GM12878 (cell line): ENCODE measurements around the gene ZG16. TPM values are rescaled to one million over a fixed set of nuclear protein-coding genes. Genes with fewer than 3 reads are reported as not detected.

Experiments
- BHLHE40 ChIP-seq, 2 experiments: fragments of 450-650 bp in 1 of 2; IDR thresholded peaks; 2 replicates each; pipeline ENCODE4 v1.6.1; 2011 to 2017; ENCODE audit warnings: low read depth in 2 of 2, borderline replicate concordance in 1 of 2, improper control_type of control experiment in 1 of 2, low read length in 1 of 2, mild to moderate bottlenecking in 1 of 2
- BRCA1 ChIP-seq: IDR thresholded peaks from 2 replicates; pipeline ENCODE4 v1.6.1; 2011; ENCODE audit warnings: low read depth, low read length, improper control_type of control experiment
- EP300 ChIP-seq, 2 experiments: fragments of 150-350 bp in 1 of 2; IDR thresholded peaks; 2 replicates each; pipeline ENCODE4 v1.6.1; 2011 to 2012; ENCODE audit warnings: low read depth in 2 of 2, low read length in 2 of 2, borderline replicate concordance in 1 of 2, improper control_type of control experiment in 1 of 2, inconsistent platforms in 1 of 2; ENCODE audit not compliant: control insufficient read depth in 1 of 2
- NBN ChIP-seq: fragments of 450-650 bp; IDR thresholded peaks from 2 replicates; pipeline ENCODE4 v1.6.1; 2016
- NFXL1 ChIP-seq: fragments of 450-650 bp; IDR thresholded peaks from 2 replicates; pipeline ENCODE4 v1.6.1; 2017; ENCODE audit warnings: antibody characterized with exemption, mild to moderate bottlenecking, borderline replicate concordance
- NRF1 ChIP-seq: conservative IDR thresholded peaks from 2 replicates; pipeline ENCODE4 v1.6.1; 2011; ENCODE audit warnings: mild to moderate bottlenecking, low read depth, low read length, improper control_type of control experiment
- POU2F2 ChIP-seq: IDR thresholded peaks from 3 replicates; pipeline ENCODE4 v1.6.1; 2011; ENCODE audit warnings: low read depth, mild to moderate bottlenecking, low read length, borderline replicate concordance
- RAD21 ChIP-seq: IDR thresholded peaks from 2 replicates; pipeline ENCODE4 v1.6.1; 2011; ENCODE audit warnings: mild to moderate bottlenecking, low read depth, low read length, moderate library complexity; ENCODE audit not compliant: insufficient read depth
- RB1 ChIP-seq: fragments of 450-650 bp; formaldehyde crosslinking; IDR thresholded peaks from 2 replicates; pipeline ENCODE4 v1.6.1; 2017; ENCODE audit warnings: mild to moderate bottlenecking, borderline replicate concordance
- SMC3 ChIP-seq: IDR thresholded peaks from 2 replicates; pipeline ENCODE4 v1.6.1; 2011; ENCODE audit warnings: low read length, improper control_type of control experiment, borderline replicate concordance
- SREBF1 ChIP-seq: IDR thresholded peaks from 2 replicates; pipeline ENCODE4 v1.6.1; 2012; ENCODE audit warnings: mild to moderate bottlenecking, low read length
- STAT3 ChIP-seq: IDR thresholded peaks from 2 replicates; pipeline ENCODE4 v1.6.1; 2011; ENCODE audit warnings: low read depth, low read length, improper control_type of control experiment
- ZNF217 ChIP-seq: fragments of 450-650 bp; IDR thresholded peaks from 2 replicates; pipeline ENCODE4 v1.6.1; 2017; ENCODE audit warnings: antibody characterized with exemption, mild to moderate bottlenecking
- polyA plus RNA-seq, 11 experiments: library from polyadenylated mRNA; depleted of rRNA in 4 of 11; unstranded in 6 of 11; stranded (reverse) in 5 of 11; fragments of >200 nt; fragmentation: Nextera tagmentation in 4 of 11; fragmentation: Illumina TruSeq in 1 of 11; extraction: Ambion mirVana in 4 of 11; extraction: Trizol in 1 of 11; gene quantifications; 1 replicate in 1 of 11; 2 replicates in 10 of 11; pipeline versions ENCODE4 v1.2.1 to v1.2.3, GENCODE V29; 2011 to 2016; ENCODE audit warnings: inconsistent platforms in 2 of 11, missing spikeins in 2 of 11, low read depth in 1 of 11
- total RNA-seq, 4 experiments: library from RNA; depleted of rRNA in 3 of 4; stranded (reverse); fragments of >200 nt in 3 of 4; fragmentation: Illumina TruSeq in 1 of 4; extraction: Trizol in 1 of 4; gene quantifications; 2 replicates each; pipeline versions ENCODE4 v1.2.1 to v1.2.3, GENCODE V29; 2013 to 2021
- TF ChIP-seq, protein P1 (sequence below): fragments of 450-650 bp; IDR thresholded peaks from 2 replicates; pipeline ENCODE4 v1.6.1; 2017; ENCODE audit warnings: mild to moderate bottlenecking, low read depth, inconsistent platforms; ENCODE audit not compliant: poor library complexity, severe bottlenecking
- TF ChIP-seq, protein P2 (sequence below): fragments of 450-650 bp; IDR thresholded peaks from 2 replicates; pipeline ENCODE4 v1.6.1; 2017; ENCODE audit warnings: mild to moderate bottlenecking, moderate library complexity
- TF ChIP-seq, protein P3 (sequence below): fragments of 450-650 bp; IDR thresholded peaks from 2 replicates; pipeline ENCODE4 v1.6.1; 2016; ENCODE audit warnings: mild to moderate bottlenecking, moderate library complexity, borderline replicate concordance
- TF ChIP-seq, protein P4 (sequence below): fragments of 450-650 bp; conservative IDR thresholded peaks from 2 replicates; pipeline ENCODE4 v1.6.1; 2017; ENCODE audit warnings: mild to moderate bottlenecking, moderate library complexity

The ZG16 gene
- total and polyA plus RNA-seq, 10 of the 15 experiments (the other 5 are each of a cell fraction or from before 2014, with no cell fraction given), result not detected

DNA sequence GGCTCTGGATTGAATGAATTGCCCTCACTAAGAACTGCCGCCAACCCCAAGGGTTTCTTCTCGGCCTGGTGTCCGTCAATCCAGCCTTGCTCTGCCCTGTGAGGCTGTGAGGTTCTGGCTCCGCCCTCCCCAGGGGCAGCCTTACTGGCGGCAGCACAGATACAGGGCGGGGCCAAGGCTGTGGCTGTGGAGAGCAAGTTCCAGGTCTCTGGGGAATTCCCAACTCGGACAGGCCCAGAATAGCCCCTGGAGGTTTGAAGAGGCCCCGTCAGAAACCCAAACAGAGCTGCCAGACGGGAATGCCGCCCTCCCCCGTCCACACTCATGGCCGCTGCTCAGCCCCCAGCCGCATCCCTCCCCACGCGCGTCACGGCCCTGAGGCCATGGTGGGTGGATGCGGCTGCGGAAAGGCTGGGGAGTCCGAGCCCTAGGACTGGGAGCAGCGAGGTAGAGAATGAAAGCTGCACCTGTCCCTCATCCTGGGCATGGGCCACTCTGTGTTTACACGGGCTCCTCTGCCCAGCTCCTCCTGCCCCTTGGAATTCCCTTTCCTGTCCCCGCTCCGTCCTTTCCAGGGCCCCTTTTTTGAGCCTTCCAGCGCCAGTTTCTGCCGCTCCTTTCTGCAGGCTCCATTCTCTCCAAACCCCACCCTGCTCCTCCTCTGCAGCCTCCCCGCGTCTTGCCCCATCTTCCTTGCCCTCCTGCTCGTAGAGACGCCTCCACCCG lies 33.3 kb downstream of the ZG16 start (continued):
- TF ChIP-seq, protein P1, sequence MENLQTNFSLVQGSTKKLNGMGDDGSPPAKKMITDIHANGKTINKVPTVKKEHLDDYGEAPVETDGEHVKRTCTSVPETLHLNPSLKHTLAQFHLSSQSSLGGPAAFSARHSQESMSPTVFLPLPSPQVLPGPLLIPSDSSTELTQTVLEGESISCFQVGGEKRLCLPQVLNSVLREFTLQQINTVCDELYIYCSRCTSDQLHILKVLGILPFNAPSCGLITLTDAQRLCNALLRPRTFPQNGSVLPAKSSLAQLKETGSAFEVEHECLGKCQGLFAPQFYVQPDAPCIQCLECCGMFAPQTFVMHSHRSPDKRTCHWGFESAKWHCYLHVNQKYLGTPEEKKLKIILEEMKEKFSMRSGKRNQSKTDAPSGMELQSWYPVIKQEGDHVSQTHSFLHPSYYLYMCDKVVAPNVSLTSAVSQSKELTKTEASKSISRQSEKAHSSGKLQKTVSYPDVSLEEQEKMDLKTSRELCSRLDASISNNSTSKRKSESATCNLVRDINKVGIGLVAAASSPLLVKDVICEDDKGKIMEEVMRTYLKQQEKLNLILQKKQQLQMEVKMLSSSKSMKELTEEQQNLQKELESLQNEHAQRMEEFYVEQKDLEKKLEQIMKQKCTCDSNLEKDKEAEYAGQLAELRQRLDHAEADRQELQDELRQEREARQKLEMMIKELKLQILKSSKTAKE, result peak; percentile 53
- TF ChIP-seq EP300 (IDR thresholded peaks at IDR 0.05; ENCODE audit: borderline replicate concordance in 1 of 2, control insufficient read depth in 1 of 2, low read depth in 2 of 2, low read length in 2 of 2), result no peak
- TF ChIP-seq, protein P2, sequence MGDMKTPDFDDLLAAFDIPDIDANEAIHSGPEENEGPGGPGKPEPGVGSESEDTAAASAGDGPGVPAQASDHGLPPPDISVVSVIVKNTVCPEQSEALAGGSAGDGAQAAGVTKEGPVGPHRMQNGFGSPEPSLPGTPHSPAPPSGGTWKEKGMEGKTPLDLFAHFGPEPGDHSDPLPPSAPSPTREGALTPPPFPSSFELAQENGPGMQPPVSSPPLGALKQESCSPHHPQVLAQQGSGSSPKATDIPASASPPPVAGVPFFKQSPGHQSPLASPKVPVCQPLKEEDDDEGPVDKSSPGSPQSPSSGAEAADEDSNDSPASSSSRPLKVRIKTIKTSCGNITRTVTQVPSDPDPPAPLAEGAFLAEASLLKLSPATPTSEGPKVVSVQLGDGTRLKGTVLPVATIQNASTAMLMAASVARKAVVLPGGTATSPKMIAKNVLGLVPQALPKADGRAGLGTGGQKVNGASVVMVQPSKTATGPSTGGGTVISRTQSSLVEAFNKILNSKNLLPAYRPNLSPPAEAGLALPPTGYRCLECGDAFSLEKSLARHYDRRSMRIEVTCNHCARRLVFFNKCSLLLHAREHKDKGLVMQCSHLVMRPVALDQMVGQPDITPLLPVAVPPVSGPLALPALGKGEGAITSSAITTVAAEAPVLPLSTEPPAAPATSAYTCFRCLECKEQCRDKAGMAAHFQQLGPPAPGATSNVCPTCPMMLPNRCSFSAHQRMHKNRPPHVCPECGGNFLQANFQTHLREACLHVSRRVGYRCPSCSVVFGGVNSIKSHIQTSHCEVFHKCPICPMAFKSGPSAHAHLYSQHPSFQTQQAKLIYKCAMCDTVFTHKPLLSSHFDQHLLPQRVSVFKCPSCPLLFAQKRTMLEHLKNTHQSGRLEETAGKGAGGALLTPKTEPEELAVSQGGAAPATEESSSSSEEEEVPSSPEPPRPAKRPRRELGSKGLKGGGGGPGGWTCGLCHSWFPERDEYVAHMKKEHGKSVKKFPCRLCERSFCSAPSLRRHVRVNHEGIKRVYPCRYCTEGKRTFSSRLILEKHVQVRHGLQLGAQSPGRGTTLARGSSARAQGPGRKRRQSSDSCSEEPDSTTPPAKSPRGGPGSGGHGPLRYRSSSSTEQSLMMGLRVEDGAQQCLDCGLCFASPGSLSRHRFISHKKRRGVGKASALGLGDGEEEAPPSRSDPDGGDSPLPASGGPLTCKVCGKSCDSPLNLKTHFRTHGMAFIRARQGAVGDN, result no peak
- no peak for TF ChIP-seq SREBF1
- TF ChIP-seq, protein P3, sequence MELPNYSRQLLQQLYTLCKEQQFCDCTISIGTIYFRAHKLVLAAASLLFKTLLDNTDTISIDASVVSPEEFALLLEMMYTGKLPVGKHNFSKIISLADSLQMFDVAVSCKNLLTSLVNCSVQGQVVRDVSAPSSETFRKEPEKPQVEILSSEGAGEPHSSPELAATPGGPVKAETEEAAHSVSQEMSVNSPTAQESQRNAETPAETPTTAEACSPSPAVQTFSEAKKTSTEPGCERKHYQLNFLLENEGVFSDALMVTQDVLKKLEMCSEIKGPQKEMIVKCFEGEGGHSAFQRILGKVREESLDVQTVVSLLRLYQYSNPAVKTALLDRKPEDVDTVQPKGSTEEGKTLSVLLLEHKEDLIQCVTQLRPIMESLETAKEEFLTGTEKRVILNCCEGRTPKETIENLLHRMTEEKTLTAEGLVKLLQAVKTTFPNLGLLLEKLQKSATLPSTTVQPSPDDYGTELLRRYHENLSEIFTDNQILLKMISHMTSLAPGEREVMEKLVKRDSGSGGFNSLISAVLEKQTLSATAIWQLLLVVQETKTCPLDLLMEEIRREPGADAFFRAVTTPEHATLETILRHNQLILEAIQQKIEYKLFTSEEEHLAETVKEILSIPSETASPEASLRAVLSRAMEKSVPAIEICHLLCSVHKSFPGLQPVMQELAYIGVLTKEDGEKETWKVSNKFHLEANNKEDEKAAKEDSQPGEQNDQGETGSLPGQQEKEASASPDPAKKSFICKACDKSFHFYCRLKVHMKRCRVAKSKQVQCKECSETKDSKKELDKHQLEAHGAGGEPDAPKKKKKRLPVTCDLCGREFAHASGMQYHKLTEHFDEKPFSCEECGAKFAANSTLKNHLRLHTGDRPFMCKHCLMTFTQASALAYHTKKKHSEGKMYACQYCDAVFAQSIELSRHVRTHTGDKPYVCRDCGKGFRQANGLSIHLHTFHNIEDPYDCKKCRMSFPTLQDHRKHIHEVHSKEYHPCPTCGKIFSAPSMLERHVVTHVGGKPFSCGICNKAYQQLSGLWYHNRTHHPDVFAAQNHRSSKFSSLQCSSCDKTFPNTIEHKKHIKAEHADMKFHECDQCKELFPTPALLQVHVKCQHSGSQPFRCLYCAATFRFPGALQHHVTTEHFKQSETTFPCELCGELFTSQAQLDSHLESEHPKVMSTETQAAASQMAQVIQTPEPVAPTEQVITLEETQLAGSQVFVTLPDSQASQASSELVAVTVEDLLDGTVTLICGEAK, result no peak
- peak; percentile 47; the same call in 1 of the 2 replicates for TF ChIP-seq NBN
- TF ChIP-seq, protein P4, sequence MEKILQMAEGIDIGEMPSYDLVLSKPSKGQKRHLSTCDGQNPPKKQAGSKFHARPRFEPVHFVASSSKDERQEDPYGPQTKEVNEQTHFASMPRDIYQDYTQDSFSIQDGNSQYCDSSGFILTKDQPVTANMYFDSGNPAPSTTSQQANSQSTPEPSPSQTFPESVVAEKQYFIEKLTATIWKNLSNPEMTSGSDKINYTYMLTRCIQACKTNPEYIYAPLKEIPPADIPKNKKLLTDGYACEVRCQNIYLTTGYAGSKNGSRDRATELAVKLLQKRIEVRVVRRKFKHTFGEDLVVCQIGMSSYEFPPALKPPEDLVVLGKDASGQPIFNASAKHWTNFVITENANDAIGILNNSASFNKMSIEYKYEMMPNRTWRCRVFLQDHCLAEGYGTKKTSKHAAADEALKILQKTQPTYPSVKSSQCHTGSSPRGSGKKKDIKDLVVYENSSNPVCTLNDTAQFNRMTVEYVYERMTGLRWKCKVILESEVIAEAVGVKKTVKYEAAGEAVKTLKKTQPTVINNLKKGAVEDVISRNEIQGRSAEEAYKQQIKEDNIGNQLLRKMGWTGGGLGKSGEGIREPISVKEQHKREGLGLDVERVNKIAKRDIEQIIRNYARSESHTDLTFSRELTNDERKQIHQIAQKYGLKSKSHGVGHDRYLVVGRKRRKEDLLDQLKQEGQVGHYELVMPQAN, result 0 out of 2 replicates have a peak, but pooled peaks have one; percentile 14
- no peak for TF ChIP-seq SMC3
- TF ChIP-seq NRF1, result no peak
- TF ChIP-seq STAT3, result no peak
- no peak for TF ChIP-seq RB1
- no peak; a peak in 1 of 4 replicates for TF ChIP-seq BHLHE40 (IDR thresholded peaks at IDR 0.05; ENCODE audit: borderline replicate concordance in 1 of 2, low read depth in 2 of 2, low read length in 1 of 2)
- TF ChIP-seq NFXL1, result no peak
- TF ChIP-seq RAD21, result no peak
- TF ChIP-seq BRCA1, result no peak
- TF ChIP-seq ZNF217, result no peak
- TF ChIP-seq POU2F2, result no peak; the same call in 2 of the 3 replicates
